Left kidney (tissue), 2 donors: ENCODE data around the gene NR2F1-AS1. TPM values are rescaled to one million over a fixed set of nuclear protein-coding genes. Genes with fewer than 3 reads are reported as not detected.

Experiments used
- DNase-seq: peaks from one replicate; pipeline ENCODE4 v3.0.0-alpha.2; 2013
- polyA plus RNA-seq: library from polyadenylated mRNA; unstranded; fragments of 120-200 nt; gene quantifications from one replicate; pipeline ENCODE4 v1.2.1, GENCODE V29; 2013; ENCODE audit not compliant: insufficient read length

Gene NR2F1-AS1
- polyA plus RNA-seq, 1 donor, result 59.1 TPM

DNA sequence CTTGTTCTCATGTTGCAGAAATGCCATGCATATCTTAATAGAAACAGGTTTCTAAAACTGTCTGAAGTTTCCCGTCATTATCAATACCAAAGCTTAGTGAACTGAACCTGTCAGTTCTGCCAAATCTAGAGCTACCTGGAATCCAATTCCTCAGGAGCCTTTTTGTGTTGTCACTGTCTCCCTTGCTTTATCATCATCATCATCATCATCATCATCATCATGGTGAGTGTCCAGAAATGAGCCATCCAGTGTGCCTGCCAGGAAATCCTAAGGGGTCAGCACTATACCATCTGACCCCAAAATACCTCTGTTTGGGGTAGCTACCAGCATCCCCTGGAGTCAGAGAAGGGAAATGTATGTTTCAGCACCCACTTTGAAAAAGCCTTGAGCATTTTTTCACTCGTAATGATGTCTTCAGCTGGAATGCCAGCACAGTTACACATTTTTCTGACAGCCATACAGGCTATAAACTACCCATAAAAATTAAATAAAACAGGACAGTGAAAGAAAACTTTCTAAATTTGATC lies 150.3 kb downstream of the NR2F1-AS1 start:
- DNase-seq, result no peak

DNA sequence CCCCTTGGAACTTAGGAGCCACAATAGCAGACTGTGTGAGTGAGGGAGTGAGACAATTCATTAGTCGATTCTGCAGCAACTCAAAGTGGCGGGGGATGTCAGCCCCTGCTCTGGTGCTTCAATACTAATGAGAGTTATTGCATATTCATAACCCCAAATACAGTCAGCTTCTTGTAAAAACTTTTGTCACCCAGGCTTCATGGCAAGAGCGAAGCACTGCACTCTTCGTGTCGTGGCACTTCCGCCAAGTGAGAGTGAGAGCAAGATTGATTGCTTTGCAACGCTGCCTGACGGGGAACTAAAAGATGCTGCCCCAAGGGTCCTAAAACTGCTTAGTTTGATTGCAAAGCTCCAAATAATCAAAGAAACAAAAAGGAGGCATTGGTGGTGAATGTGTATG lies 150.9 kb downstream of the NR2F1-AS1 start:
- DNase-seq, result no peak

DNA sequence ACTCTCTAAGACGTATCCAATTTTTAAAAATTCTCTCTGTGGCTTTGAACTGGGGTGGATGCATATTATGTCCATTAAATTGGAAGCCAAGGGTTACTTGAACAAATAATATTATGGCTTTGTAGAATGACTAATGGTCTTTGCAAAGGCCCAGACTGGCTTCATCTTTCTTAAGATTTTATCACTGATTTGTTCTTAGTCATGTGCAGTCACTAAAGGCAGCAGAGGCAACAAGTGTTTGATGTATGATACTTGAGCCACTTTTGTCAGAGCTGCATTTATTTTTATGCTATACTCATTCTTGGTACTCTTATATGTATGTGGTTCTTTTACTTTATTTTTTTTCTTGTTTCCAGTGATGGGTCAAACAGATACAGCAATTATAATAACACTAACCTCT lies 152.2 kb downstream of the NR2F1-AS1 start:
- DNase-seq, result no peak

DNA sequence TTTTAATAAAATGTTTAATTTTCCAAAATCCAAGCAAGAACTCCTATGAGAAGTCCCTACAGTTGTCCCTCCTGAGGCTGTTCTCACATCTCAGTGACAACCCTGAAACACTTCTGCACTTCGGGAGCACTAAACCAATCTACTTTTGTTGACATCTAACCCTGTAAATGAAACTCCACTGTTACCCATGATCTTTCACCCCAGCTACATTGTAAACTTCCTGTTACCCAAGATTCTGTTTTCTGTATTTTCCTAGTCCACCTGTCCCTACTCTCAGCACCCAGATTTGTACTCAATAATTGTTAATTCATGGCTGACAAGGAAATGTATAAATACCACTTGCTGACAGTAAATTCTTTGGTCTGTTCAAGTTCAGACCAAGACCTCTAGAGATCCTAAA lies 153.7 kb downstream of the NR2F1-AS1 start:
- DNase-seq, result no peak

DNA sequence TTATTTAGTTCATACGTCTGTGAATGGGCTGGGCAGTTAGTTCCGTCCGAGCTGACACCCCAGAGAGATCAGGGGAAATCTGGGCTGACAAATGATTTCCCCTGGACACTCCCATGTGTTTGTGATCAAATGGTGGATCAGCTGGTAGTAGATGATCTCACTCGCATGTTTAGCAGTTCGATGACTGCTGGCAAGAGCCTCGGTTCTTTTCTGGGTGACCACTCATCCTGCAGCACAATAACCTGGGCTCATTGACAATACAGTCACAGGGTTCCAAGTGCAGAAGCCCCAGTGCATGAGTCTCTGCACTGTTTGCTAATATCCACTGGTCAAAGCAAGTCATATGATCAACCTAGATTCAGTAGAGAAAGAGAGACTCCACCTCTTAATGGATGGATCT lies 155.9 kb downstream of the NR2F1-AS1 start:
- DNase-seq, result no peak

DNA sequence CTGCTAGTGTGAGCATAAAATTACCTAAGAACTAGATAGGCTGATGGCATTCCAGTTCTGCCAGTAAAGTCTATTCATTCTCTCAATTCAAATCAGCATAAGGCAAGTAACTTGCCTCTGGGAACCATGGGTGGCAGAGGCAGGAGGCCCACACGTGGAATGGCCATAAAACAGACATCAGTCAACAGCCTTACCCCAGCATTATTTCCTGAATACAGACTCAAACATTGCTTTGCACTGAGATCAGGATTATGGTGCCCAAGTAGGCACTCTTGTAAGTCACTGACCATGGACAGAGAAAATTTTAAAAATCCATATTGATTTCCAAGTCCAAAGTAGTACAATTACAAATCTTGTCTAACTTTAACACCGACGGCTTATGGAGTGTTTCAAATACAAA lies 157.7 kb downstream of the NR2F1-AS1 start:
- DNase-seq, result no peak

DNA sequence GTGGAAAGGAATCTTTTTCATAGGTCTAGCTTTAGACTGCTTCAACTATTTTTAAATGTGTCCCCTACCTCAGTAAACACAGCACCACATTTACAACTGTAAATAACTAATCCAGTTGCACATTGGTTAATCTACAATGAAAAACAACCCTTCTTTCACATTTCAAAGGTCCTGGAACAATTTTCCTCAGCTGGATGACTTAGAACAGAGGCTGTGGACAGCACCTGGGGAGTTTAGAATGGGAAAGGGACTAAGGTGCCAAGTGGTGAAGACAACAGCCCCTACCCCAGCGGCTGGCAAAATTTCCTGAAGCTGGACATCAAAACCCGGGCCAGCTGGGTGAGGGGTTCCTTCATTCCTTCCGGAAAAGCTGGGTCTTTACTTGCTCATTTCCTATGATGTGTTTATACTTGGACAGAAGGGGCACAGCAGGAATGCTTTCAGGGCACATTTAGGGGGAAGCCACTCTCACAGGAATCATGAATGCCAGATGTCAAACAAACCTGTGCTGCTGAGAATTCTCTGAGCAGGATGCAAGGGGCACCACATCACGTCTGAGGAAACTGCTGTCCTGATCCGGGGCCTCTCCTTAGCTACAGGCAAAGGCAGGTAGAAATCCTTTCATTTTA lies 158.3 kb downstream of the NR2F1-AS1 start:
- no peak for DNase-seq

DNA sequence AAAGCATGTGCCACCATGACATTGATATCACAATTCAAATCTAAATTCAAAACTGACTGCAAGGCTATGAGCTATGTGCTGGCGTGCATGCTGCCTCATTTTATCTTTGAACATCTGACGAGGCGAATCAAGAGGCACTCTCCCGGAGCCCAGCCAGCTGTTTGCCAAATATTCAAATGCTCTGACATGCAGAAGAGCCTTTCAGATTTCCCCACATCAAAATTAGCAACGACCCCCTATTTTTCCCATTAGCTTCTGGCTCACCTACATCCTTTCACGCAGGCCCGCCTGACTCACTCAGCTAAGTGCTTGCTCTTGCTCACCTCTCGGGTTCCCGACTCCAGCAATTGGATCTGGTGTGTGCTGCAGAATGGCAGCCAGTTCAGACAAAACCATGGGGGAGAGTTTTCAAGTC lies 159.0 kb downstream of the NR2F1-AS1 start:
- no peak for DNase-seq

DNA sequence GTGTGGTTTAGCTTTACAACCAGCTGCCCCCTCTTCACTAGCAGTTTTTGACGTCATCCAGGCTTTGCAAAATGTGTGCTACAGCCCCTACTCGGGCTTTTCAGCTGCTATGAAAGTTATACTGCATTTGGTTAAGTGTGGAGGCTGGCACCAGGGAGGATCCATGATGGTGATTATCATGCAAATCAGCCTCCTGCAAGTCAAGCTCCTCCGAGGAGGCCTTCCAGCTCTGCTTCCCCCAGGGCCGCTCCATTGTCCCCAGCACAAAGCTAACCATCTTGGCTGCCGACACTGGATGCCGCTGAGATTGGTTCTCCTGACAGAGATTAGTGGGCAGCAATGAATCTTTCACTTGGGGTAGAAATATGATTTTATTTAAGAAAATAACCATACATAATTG lies 159.6 kb downstream of the NR2F1-AS1 start:
- DNase-seq, result no peak

DNA sequence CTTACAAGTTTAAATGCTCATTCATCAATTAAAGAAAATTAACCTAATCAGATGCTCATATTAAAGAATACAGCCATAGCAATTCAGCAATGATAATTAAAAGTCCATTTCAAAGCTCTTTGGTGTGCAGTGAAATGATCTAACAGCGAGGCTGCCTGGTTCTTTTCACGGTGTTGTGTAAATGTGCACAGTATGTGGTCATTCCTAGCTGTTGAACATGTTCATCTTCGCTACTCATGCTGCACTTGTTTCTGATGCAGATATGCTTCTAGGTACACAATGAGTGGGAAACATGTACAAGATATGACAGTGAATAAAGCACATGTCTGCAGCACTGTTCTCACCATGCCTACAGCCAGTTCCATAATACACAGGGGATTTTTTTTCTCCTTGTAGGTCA lies 163.5 kb downstream of the NR2F1-AS1 start:
- DNase-seq, result no peak

DNA sequence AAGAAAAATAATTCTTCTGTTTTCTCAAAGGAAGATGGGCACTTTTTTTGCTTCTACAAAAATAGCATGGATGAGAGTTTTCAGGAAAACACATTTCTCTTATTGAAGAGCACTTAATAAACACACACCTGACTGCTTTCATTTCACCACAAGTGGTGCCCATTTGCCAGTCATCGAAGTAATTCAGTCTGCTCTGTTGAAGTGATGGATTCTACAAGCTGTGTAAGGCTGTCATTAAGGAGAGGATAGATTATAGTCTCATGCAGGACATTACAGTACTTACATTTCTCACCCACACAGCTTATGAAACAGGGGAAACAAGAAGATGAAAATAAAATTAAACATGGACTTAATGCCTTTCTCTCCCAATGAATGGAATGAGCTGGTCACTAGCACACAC lies 165.2 kb downstream of the NR2F1-AS1 start:
- DNase-seq, result no peak

DNA sequence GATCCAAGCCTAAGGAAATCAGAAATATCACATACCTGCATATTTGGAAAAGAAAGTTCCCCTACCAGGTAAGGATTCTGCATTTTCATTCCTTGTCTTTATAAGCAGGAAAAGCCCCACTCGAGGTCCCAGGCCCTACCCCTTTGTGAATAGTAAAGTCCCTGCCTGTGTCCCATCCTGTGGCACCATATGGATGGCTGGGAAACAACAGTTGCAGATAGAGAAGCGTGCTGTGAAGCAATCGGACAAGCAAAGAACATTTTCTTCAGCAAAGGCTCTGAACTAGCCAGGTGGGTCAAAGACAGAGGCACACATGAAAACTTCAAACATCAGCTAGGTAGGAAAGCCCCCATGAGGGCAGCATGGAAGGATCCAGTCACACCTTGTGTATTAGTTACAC lies 169.3 kb downstream of the NR2F1-AS1 start:
- DNase-seq, result no peak

DNA sequence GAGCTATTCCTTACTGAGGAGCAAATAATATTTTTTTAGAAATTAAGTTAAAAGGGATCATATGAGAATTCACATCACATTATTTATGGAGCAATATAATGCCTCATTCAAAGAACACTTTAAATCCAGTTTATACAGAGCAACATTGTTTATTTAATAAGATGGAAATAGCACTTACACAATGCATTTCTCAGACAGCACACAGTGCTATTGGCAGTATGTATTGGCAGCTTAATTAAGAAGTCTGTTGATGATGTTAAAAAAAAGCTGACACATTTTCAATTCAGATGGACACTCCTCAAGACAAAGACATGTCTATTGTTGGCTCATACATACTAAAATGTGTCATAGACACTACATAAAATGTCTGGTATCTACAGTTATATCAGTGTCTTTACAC lies 171.3 kb downstream of the NR2F1-AS1 start:
- DNase-seq, result no peak

DNA sequence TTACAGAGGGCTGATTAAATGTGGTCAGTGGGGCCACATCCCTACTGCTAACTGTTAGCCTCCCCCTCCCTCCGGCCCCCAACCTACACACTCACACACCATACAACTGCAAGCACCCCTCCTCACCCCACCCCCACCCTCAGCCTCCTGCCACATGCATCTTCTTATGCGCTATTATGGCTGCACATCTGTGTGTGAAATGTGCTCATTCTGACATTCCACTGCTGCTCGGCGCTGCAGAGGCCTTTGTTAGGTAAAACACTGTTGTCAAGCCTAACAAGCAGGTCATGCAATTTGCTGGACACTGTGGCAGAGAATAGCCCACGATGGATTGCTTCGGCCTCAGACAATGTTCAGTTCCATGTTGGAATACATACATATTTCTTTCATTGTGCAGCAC lies 173.6 kb downstream of the NR2F1-AS1 start:
- DNase-seq, result no peak

DNA sequence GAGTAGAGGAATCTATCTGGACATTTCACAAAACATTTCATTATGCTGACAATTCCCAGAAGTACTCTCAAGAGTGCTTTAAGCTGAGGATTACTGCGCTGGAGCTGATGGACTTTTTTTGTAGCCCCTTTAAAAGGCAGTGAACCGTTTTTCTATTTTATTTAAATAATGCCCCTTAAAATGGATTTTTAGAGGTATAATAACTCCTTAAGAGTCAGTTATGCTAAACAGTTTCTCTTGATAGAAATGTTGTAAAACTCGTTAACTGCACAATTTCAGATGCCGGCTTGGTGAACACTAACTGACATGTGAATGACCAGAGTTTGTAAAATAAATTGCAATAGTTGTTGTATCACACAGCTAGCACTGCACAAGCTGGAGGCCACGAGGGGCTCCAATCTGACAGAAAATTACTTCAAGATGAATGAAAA lies 174.0 kb downstream of the NR2F1-AS1 start:
- DNase-seq, result no peak

DNA sequence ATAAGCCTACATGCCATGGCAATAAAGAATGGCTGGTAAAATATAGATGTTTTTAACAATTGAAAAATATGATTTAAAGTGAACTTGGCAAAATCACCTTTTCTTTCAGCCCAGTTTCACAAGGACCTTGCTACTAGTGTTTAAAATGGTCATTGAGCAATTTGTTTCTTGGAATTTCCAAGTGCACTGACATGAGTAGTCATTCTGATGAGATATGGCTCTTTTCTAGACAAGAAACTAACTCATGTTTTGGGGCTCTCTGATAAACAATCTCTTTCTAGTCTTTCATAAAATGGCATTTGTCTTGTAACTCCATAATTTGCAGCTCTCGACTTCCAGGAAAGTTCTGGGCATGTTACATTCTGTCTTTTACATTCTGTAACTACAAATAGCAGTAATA lies 176.8 kb downstream of the NR2F1-AS1 start:
- no peak for DNase-seq

DNA sequence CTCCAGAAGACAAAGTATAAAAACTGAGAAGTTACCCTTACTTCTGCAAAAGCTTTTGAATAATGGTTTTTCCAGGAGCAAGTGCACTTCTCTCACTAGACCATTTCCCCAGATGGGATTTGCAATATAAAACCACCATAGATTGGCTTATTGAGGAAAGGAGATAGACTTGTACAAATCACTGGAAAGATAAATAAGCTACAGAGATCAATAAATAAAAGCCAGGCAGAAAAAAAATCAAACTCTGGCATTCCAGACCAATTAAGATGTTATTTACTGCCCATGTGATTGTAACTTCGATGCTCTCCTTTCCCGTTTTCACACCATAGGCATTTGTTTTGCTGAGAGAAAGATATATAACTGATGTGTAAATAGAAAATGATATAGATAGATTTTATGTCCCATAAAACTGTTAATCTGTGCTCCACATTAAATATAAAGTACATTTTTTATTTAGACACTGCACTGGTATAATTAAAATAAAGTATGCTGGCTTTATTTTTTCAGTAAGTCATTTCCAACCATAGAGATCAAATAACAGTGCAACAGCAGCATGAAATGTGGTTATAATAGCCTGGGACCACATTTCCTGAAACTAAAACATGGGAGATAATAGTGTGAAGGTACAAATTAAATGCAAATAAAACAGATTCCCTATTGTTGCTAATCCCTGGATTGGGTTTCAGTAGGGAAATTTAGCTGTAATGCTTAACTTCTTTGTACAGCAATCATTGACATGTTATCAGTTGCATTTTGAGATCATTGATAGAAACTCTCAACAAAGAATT lies 177.7 kb downstream of the NR2F1-AS1 start:
- no peak for DNase-seq

DNA sequence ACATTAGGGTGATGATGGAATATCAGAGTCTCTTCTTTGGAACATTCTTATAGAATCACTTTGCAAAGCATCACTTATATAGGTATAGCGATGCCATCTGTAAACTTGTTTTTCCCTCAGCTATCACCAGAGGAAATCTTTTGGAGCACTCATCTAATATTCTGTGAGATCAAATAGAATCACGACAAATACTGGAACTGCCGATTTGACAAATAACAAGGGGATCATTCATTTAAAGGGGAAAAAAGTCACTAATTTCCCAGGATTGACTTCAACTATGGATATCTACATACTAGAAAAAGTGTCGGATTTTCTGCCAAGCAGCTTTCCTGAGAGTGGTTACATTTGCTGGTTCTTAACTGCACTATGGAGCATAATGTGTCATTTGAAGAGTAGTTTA lies 178.6 kb downstream of the NR2F1-AS1 start:
- no peak for DNase-seq

DNA sequence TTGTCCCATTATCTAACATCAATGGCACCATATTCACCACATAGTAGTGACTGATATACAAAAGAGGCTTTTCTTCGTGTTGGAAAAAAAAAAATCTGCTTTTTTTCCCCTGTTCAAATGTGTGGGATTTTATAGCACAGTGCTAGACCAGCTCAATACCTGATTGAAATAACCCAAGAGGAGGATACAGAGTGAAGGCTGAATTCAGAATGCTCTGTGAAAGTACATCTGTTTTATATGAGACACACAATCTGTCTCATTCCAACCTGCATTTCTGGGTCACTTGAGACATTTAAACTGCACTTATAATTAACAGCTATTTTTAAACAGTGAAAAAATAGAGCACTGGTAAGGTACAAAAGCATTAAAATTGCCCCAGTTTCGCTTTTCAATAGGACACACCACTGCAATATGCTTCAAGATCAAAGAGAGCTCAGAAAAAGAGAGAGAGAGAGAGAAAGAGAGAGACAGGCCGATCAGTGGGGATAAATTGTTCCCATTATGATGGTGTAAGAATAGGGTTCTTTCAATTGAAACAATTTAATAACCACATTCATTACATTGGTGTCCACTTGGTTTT lies 179.3 kb downstream of the NR2F1-AS1 start:
- no peak for DNase-seq

DNA sequence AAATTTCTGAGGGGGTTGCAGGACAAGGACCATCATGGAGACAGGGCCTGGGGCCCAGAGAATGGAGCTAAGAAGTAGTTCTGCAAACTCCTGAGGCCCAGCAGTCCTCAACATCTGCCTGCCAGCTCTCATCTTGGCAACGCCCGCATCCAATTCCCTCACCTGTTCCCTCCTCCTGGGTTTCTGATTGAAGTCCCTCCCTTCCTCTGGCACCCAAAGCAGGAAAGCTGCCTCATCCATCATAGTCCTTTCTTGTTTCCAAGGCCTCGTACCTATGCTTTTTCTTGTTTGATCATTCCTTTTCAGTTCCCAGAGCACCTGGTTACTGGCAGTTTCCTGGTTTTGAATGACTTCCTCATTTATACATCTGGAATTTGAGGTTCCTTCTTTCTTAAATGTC lies 181.3 kb downstream of the NR2F1-AS1 start:
- no peak for DNase-seq

DNA sequence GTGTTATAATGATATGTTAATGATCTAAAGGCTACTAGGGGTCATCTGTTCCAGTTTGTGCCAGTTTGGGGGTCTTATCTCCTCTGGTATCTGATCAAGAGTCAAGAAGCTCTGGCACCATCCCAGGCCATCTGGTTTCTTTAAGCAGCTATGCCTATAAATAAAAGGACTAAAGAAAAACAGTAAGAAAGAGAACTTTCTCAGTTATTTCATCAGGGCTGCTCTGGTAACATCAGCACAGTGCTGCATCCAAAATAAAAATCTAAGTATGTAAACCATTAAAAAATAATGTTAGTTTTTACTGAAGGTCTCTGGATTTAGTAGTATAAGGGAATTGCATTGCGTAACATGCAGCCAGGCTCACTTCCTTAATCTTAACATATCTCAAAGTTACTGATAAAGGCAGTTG lies 185.0 kb downstream of the NR2F1-AS1 start:
- DNase-seq, result no peak

DNA sequence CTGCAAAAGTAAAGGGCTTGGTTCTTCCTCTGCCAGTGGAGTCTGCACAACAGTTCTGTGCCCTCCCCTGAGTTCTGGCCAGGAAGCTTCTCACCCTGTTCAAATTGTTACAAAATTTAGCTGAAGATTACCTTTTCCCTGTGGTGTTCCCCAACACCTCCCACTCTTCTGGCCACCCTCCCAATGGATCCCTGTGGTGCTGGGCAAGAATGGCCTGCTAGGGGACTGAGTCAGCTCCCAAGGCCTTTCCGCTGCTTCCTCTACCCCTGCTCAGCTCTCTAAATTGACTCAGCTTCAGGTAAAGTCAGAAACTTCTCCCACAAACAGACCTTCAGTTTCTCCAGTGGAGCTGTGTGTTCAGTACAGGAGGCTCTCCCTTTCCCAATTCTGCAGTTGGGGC lies 186.0 kb downstream of the NR2F1-AS1 start:
- no peak for DNase-seq

DNA sequence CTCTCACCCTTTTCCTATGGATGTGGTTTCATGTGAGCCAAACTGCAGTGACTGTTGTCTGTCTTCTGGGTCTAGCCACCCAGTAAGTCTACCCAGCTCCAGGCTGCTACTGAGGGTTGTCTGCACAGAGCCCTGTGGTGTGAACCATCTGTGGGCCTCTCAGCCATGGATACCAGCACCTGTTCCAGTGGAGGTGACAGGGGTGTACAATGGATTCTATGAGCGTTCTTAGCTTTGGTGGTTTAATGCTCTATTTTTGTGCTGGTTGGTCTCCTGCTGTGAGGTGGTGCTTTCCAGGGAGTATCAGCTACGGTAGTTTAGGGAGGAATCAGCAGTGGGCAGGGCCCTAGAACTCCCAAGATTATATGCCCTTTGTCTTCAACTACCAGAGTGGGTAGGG lies 186.7 kb downstream of the NR2F1-AS1 start:
- no peak for DNase-seq
